Subcutaneous adipose tissue (tissue), 4 donors: ENCODE data around the gene MARCHF4. TPM values are rescaled to one million over a fixed set of nuclear protein-coding genes. Genes with fewer than 3 reads are reported as not detected.

Source experiments
- CTCF ChIP-seq: fragments of 450-650 bp; IDR thresholded peaks from one replicate; pipeline ENCODE4 v1.5.1; 2016; ENCODE audit warnings: low read depth, mild to moderate bottlenecking, control low read depth, antibody characterized with exemption, moderate library complexity
- total RNA-seq, 4 donors: library from RNA; depleted of rRNA; stranded (reverse); fragments of >200 nt; gene quantifications; one replicate each; pipeline ENCODE4 v1.1.0, GENCODE V29; 2016

MARCHF4 gene
- total RNA-seq: not detected

GRCh38 chr2:216371721-216372702 lies at the start of gene MARCHF4:
MARCHF4 (minus strand) TSS chr2:216372483; CDS start chr2:216370260, 2,223 bp downstream.
- no peak for TF ChIP-seq CTCF

DNA sequence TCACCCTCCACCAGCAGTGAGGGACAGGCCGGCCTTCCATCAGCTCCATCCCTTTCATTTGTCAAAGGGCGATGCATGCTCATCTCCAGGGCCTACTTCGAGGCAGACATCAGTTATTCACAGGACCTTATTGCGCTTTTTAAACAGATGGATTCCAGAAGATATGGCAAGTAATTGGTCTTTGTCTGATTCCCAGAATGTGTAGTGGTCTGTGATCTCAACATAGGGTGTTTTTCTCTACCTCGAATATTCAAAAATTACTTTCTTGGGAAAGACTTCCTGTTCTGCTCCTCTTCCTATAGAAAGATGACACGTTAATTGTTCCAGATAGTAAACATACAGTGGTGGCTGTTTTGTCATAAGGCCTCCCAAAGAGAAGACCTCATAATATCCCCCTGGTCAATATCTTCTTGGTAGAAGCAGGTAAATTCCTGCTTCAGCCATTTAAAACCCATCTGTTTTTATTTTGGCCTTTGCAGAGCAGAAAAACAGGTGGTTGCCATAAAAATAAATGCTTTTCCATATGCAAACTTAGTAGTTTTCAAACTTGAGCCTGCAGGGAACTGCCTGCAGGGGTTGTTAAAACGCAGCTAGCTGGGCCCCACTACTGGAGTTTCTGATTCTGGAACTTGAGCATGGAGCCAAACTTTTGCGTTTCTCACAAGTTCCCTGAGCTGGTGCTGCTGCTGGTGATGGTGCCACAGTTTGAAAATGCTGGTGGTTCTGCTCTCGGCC lies 48.3 kb upstream of the MARCHF4 start:
- no peak for TF ChIP-seq CTCF

DNA sequence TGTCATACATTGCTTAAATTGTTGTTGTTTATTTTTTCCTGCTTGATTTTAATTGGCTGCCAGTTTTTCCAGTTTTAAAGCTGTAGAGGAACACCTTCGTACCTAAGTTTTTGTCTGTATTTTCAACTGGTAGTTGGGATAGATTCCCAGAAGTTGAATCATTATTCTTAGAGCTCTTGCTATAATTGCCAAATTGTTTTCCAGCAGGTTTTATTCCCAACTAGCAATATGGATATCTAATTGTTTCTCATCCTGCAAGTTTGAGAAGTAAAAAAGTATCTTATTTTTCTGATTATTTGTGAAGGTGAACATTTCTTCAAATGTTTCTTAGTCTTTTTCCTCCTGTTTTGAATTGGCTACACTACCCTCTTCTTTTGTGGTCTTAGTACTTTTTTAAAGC lies 46.7 kb upstream of the MARCHF4 start:
- no peak for TF ChIP-seq CTCF

DNA sequence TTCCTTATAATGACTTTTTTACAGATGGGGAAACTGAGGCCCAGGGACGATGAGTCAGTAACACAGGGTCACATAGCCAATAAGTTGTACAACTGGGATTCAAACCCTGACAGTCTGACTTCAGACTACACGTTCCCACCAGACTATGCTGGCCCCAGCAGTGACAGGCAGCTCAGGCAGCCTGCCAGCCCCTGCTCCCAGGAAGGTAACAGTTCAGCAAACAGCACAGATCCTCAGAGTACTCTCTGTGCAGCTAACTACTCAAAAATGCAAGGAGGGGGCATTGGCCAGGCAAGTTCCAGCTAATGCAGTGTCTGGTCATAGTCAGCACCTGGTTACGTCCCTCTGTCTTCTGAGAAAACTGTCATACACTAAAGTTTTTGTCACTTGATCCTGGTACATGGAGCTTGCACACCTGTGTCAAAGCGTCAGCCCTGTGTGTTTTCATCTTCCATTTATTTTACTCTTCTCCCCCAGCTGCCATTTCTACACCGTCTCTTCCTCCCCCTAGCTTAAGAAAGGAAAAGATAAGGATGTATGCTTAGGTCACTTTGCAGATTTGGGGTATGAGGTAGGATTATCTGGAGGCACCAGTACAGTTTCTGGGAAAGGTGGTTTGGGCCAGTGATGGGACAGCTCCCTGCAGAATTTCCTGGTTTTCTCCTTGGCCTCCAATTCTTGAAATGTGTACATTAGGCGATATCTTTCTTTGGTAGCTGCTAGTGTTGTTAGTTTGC lies 44.5 kb upstream of the MARCHF4 start:
- no peak for TF ChIP-seq CTCF

DNA sequence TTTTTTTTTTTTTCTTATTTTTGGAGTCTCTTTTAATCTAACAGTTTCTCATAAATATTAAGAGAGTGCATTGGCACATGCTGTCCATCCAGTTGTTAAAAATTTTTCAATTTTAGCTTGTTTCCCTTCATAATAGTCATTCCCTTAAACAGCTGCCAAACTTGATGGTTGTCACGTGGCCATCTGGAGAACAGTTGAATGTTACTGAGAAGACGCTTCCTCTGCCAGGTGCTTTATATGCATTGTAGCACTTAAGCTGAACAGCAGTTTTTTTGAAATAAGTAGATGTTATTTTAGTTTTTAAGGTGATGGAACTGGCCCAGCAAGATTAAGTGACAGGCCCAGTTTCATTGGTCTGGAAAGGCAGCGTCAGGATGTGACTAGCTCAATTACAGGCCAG lies 43.3 kb upstream of the MARCHF4 start:
- TF ChIP-seq CTCF: no peak

DNA sequence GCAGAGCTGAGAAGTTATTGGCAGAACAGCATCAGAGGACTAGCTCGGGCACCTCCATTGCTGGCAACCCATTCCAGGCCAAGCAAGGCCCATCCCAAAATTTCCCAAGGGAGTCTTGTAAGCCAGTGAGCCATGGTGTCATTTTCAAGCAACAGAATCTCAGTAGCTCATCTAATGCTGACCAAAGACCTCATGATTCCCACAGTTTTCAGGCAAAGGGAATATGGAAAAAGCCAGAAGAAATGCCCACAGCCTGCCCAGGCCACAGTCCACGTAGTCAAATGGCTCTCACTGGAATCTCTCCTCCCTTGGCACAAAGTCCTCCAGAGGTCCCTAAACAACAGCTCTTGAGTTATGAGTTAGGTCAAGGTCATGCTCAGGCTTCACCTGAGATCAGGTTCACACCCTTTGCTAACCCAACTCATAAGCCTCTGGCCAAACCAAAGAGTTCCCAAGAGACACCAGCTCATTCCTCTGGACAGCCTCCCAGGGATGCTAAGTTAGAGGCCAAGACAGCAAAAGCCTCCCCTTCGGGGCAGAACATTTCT lies 42.6 kb upstream of the MARCHF4 start:
- no peak for TF ChIP-seq CTCF
